Erythroblast (primary cell): ENCODE measurements around the gene LRRC28.

Source experiments
- DNase-seq, 2 experiments: peaks; one replicate each; lab custom pipeline; 2025; lab: John Stamatoyannopoulos, UW
- GATA1 ChIP-seq: IDR thresholded peaks from 2 replicates; pipeline ENCODE4 v1.6.1; 2011; ENCODE audit warnings: low read depth, mild to moderate bottlenecking, control low read depth, low read length, moderate library complexity
- POLR2A ChIP-seq: IDR thresholded peaks from 2 replicates; pipeline ENCODE4 v1.6.1; 2011; ENCODE audit warnings: mild to moderate bottlenecking, low read length

Gene LRRC28

DNA sequence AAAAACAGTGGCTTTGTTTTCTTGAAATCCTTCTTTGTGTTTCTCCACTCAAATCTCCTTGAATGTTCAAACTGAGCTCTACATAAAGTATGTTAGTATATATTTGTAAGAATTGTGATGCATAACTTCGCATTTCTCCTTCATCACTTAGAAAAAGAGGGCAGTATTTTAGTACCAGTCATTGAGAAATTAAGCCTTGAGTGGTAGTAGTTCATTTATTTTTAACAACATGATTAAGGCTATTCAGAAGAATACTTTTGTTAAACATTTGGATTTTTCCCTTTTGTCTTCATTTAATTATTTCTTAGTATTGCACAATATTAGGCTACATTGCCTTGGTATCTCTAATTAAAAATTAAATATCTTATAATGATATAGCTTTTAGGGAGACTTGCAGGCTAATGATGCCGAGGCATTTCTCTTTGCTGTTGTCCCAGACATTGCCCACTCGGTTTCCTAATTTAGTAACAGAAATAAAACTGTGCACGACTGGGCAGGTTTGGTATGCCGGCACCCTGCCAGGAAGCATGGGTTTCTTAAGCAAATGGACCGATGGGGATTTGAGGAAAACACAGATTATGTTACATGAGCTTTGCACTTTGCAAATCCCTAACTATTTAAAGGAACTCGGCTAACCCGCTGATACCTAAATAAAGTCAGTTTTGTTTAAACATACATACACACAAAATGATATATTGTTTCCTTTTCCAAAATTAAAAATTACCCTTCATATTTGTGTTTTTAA lies 54.7 kb downstream of the LRRC28 start:
- DNase-seq = no peak
- no peak for TF ChIP-seq GATA1

DNA sequence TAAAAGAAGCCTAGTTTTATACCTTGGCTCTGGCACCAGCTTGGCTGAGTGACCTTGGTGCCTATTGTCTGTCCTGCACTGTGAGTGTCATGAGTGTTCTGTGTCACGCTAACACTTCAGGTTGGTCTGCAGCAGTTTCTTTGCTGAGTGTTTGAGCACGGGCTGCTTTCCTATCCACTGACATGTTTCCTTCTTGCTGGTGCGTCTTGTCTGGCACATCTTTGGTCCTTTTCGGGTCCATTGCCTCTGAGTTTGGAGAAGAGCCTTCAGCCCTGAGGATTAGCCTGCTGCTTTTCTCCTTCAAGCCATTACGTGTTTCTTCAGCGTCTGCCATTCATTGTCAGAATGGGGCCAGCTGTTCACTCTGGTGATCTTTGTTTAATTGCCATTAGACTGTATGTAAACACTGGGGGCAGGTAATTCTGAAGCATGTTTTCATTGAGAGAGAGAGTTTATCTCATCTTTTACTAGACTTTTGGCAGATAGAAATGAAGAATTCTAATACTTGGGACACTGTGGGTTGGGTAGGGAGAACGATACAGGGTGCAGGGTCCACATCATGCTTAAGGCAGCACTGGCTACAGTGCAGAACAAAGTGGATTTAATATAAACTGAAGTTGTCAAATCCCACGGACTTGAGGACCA lies 55.5 kb downstream of the LRRC28 start:
- no peak for TF ChIP-seq POLR2A
- no peak for TF ChIP-seq GATA1
- no peak for DNase-seq

DNA sequence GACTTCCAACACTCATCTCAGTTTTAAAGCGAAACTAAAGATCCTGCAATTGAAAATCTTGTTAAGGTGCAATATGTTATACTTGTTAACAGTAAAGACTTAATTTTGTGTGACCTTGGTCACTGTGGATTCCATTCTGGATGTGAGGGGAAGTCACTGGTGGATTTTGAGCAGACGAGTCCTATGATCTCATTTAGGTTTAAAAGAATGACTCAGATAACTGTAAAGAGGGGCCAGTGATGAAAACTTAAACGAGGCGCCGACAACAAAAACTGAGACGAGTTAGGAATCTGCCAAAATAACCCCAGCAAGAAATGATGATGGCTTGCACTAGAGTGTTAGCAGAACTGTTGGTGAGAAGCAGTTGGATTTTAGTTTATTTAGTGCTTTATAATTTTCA lies 56.5 kb downstream of the LRRC28 start:
- TF ChIP-seq POLR2A (no peak), GATA1 (no peak)
- no peak for DNase-seq

DNA sequence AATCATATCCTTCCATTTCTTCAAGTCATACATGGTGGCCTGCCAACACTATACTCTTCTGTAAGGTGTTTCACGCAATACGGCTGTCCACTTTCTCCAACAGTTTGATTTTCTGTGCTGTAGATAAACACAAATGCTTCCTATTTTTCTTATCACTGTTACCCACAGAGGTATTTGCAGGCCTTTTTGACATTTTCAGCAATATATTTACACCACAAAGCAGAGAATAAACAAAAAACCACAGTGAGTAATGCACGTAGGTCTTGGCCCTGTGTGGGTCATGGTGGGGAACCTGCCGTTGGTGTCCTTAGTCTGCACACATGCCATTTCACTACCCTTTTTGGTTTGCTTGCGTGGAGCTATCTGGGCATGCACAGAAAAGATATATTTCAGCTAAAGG lies 59.5 kb downstream of the LRRC28 start:
- TF ChIP-seq GATA1 = no peak
- no peak for TF ChIP-seq POLR2A
- peak in 1 of 2 experiments; percentile 19 for DNase-seq

DNA sequence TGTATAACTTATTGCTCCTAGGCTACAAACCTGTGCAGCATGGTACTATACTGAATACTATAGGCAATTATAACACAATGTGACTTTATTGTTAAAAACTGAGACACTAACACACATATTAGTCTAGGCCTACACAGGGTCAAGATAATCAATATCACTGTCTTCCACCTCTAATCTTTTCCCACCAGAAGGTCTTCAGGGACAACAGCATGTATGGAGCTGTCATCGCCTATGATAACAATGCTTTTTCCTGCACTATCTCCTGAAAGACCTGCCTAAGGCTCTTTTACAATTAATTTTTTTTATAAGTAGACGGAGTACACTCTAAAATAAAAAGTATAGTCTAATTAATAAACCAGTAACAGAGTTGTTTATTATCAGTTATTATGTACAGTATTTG lies 60.9 kb downstream of the LRRC28 start:
- DNase-seq = peak; percentile 22 to 83
- TF ChIP-seq GATA1 = peak; percentile 23
- no peak for TF ChIP-seq POLR2A

DNA sequence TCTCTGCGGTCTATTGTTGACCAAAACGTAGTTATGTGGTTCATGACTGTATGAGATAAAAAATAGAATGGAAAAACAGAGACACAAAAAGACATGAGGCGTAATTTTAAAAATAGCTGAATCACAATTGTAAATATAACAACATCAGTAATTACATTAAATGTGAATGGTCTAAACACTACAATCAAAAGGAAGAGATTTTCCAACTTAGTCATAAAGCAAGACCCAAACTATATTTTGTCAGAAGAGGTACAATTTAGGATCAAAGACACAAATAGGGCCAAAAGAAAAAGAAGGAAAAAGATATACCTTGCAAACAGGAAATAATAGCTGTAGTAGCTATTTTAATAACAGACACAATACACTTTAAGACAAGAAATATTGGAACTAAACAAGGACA lies 61.5 kb downstream of the LRRC28 start:
- DNase-seq = no peak

DNA sequence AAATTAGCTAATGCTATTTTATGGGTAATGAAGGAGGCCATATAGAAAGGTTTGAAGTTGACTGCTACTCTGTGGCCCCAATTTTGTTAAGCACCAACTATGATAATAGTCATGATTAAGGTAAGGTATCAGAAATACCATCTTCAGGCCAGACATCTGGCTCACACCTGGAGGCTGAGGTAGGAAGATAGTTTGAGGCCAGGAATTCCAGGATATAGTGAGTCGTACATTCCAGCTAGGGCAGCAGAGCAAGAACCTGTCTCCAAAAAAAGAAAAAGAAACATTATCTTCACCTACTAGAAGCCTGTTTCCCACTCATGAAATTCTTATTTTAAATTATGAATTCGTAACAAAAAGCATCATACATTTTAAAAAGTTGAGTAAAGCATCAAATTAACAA lies 64.4 kb downstream of the LRRC28 start:
- TF ChIP-seq POLR2A = no peak
- TF ChIP-seq GATA1 = no peak
- DNase-seq = no peak

More for the DNA sequence above, 61.5 kb downstream of the LRRC28 start:
- no peak for TF ChIP-seq GATA1
- TF ChIP-seq POLR2A = no peak

DNA sequence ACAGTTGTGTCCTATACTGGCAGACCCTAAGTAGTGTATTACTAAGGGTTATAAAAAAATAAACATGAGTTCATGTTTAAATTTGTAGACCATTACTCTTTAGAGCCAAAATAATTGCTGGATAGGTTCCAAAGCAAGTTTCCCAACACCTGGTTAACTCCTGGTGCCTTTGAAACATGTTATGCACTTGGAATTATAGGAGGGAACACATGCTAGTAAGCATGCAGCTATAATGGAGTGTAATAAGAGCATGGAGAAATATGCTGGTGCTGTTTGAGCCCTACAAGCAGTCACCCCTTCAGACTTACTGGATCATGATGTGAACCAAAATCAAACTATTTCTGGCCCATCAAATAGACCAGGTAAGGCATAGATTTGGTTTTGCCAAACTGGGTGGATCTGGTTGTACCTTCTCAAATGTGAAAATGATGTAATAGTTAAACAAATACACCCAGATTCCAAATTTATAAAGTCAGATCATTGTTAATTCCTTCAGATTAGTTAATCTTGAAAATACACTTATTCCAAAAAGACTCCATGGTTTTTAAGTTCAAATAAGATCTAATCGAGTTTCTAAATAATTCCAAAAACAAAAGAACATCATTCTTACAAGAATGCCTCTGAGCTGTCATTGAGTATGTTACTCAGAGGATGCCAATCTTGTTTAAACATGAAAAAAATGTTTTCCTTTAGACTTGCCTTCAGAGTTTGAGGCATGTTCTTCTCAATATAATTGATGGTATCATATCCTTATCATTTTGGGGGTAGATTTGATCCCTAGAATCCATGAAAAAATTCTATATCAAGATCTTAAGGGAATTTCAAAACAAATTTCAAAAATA lies 69.3 kb downstream of the LRRC28 start:
- TF ChIP-seq GATA1 = no peak
- no peak for TF ChIP-seq POLR2A
- DNase-seq = no peak

DNA sequence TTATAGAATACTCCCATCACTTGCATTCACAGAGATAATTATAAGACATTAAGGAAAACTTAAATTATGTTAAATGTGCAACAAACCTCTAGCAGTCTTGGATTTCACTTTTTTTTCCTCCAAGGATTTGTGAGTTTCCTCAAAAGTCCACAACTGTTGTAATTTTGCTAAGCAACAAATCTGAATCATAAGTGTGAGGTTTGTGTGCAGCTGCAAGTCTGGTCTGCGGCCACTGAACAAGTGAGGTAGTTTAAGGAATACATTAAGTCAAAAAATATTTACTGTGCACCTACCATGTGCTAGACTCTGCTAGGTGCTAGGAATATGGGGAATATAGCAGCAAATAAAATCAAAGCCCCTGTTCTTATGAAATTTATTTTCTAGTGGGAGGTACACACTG lies 70.2 kb downstream of the LRRC28 start:
- TF ChIP-seq GATA1 (no peak), POLR2A (no peak)
- no peak for DNase-seq

DNA sequence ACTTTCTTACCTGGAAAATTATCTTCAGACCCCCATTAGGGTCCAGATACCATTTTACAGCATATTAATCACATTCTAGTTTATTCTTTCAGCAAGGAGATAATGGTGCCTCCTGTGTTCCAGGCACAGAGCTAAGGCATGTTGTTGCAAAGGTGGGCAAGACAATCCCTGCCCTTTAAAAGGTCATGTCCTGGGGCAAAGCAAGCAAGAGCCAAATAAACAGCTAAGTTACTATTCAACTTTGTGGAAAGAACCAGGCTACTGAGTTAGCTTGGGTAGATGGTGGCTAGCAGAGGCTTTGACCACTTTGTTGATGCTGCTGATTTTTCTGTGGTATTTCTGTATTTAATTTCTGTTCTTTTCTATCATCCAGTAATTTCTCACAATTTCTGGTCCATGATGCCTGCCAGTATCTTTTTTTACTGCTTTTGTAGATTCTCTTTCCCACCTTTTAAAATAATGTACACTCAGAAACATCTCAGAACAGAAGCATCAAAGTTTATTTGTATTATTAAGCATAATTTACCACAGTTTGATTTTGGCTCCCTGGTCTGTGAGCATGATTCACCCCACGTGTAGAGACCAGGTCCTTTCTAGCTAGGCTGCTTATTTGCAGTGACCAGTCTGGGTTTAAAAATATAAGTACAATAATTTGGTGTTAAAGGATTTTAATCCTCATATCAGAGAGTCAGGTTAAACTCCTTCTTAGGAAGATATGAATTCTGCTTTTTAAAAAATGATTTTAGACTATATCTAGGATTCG lies 71.5 kb downstream of the LRRC28 start:
- no peak for DNase-seq
- TF ChIP-seq GATA1 = no peak
- TF ChIP-seq POLR2A = no peak

DNA sequence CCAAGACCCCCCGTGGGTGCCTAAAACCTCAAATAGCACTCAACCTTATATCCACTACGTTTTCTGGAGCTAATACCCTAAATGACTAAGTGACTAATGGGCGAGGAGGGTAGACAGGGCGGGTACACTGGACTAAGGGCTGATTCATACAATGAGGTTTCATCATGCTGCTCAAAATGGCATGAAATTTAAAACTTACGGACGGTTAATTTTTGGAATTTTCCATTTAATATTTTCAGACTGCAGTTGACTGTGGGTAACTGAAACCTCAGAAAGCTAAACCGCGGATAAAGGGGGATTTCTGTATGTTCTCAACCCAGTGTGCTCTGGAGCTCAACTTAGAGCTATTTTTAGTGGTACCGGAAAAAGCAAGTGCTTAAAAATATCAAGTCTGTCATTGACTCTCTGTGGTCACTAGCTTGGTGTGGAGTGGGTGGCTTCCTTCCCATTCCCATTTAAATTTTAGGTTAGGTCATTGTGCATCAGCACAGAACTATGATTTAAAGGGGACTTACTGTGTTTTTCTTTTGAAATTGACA lies 72.9 kb downstream of the LRRC28 start:
- peak in 1 of 2 experiments; percentile 4 for DNase-seq
- TF ChIP-seq GATA1 (no peak), POLR2A (no peak)

DNA sequence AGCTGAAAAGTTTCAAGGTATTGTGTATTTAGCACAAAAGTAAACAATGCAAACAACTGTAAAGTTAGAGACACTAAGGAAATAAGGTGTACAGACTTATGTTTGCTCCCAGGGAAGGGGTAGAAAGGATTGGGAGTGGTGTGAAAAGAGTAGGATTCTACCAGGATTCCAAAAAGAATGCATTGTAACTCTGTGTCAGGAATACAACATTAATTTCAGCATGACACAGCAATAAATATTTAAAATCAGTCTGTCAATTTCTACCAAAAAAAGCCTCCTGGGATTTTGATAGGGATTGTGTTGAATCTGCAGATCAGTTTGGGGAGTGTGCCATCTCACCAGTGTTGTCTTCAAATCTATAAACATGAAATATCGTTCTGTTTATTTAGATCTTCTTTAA lies 73.4 kb downstream of the LRRC28 start:
- TF ChIP-seq GATA1 (no peak), POLR2A (no peak)
- no peak for DNase-seq

DNA sequence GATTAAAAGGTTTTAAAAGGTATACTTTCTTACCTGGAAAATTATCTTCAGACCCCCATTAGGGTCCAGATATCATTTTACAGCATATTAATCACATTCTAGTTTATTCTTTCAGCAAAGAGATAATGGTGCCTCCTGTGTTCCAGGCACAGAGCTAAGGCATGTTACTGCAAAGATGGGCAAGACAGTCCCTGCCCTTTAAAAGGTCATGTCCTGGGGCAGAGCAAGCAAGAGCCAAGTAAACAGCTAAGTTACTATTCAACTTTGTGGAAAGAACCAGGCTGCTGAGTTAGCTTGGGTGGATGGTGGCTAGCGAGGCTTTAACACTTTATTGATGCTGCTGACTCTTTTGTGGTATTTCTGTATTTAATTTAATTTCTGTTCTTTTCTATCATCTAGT lies 75.0 kb downstream of the LRRC28 start:
- TF ChIP-seq POLR2A (no peak), GATA1 (no peak)
- no peak for DNase-seq
